Fibroblast of the aortic adventitia (primary cell): ENCODE data around the gene ZBTB17. TPM values are rescaled to one million over a fixed set of nuclear protein-coding genes. Genes with fewer than 3 reads are reported as not detected.

Experiments
- DNase-seq: peaks from one replicate; pipeline ENCODE4 v3.0.0-alpha.2; 2010; ENCODE audit warnings: low read depth
- H3K4me3 ChIP-seq: 2 replicates; pipeline ENCODE4 v1.5.1; 2011; ENCODE audit warnings: low read depth, mild to moderate bottlenecking, control low read depth, low read length, moderate library complexity
- total RNA-seq: library from RNA; depleted of rRNA; stranded (reverse); fragments of >200 nt; gene quantifications from 2 replicates; pipeline ENCODE4 v1.2.3, GENCODE V29; 2012; ENCODE audit warnings: low replicate concordance
- TF ChIP-seq, protein P1 (sequence below): IDR thresholded peaks from 2 replicates; pipeline ENCODE4 v1.5.1; 2011; ENCODE audit warnings: mild to moderate bottlenecking, low read length, control low read depth, inconsistent platforms; ENCODE audit not compliant: insufficient read depth

Gene ZBTB17
- total RNA-seq, 1 donor = 21.7 TPM

GRCh38 chr1:15959827-15960446 is 16.0 kb downstream of the ZBTB17 start:
- TF ChIP-seq, protein P1, sequence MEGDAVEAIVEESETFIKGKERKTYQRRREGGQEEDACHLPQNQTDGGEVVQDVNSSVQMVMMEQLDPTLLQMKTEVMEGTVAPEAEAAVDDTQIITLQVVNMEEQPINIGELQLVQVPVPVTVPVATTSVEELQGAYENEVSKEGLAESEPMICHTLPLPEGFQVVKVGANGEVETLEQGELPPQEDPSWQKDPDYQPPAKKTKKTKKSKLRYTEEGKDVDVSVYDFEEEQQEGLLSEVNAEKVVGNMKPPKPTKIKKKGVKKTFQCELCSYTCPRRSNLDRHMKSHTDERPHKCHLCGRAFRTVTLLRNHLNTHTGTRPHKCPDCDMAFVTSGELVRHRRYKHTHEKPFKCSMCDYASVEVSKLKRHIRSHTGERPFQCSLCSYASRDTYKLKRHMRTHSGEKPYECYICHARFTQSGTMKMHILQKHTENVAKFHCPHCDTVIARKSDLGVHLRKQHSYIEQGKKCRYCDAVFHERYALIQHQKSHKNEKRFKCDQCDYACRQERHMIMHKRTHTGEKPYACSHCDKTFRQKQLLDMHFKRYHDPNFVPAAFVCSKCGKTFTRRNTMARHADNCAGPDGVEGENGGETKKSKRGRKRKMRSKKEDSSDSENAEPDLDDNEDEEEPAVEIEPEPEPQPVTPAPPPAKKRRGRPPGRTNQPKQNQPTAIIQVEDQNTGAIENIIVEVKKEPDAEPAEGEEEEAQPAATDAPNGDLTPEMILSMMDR = no peak
- no peak for DNase-seq
- H3K4me3 ChIP-seq = no peak overlapping the region

GRCh38 chr1:15959424-15959823 is 16.5 kb downstream of the ZBTB17 start:
- DNase-seq = no peak
- TF ChIP-seq, protein P1 = no peak
- no peak overlapping the region for H3K4me3 ChIP-seq

DNA sequence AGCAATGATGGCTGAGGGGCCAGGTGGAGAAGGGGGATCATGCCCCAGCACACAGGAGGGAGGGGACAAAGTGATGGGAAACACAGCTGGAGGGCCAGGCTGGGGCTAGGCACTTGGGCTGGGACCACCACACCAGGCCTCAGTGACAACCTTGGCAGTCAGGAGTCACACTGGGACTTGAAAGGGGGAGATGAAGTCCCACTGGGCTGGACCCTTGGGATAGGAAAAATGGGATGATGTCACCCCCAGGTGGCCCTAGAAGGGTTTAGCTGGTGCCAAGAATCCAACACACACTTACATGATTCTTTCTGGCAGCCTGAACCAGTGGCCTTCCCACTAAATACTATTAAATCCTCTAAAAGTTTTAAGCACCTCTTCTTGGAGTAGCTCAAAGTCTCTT is 17.1 kb downstream of the ZBTB17 start:
- no peak overlapping the region for H3K4me3 ChIP-seq
- DNase-seq = peak; percentile 44
- TF ChIP-seq, protein P1 = no peak

- no peak for DNase-seq
- TF ChIP-seq, protein P1 = no peak
- no peak overlapping the region for H3K4me3 ChIP-seq
These were observed 17.8 kb downstream of the ZBTB17 start for GRCh38 chr1:15958111-15958510.

DNA sequence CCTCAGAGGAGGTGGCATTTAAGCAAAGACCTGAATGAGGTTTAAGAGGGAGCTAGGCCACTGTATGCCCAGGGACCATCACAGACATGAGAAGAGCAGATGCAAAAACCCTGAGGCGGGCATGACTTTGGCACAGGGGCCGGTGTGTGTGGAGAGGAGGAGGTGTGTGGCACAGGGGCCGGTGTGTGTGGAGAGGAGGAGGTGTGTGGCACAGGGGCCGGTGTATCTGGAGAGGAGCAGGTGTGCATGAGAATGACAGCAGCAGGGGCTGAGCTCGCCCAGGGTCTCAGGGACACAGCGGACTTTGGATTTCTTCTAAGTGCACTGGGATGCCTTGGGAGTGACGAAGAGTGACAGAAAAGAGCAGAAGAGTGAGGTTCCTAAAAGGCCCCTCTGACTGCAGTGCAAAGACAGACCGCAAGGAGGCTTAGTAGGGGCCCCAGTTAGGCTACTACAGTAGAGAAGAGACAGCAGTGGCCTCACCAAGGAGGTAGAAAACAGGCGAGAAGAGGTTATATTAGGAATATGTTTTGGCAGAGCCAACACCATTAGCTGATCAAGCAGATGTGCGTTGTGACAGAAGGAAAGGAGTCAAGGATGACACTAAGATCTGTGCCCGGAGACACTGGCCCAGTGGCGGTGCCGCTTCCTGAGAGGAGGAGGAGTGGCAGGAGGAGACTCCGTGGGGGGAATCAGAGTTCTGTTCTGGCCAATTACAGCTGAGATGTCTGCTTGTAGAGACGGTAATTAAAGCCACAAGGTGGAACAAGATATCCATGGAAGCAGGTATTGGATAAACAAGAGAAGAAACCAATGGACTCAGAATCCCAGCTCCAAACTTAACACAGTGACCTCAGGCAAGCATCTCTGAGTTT is 18.4 kb downstream of the ZBTB17 start:
- DNase-seq = no peak
- TF ChIP-seq, protein P1 = peak; percentile 46
- H3K4me3 ChIP-seq = no peak overlapping the region

DNA sequence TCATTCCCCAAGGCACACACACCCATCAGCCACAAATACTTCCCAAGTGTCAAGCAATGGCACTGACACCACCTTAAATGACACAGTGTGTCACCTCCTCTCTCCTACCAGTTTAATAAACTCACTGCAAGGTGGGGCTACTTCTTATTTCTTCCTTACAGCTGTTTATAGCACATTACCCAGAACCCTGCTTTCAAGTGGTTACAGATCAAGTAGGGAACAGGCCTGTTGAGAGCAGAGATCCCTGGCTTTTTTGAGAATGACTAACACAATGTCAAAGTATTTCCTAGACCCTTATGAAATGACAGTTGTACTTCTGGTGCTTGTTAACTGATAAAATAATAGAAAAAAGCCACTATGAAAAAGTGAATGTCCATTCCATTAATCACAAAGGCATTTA is 19.8 kb downstream of the ZBTB17 start:
- TF ChIP-seq, protein P1 = no peak
- peak; percentile 49 for DNase-seq
- H3K4me3 ChIP-seq = no peak overlapping the region
